Effector memory CD8-positive, alpha-beta T cell (primary cell): ENCODE data around the gene LAMA2.
"Not testable (repeated sequence)": the region's sequence is repeated elsewhere in the genome, so short reads cannot be mapped to it uniquely, and the experiment has no call there.

ENCODE experiments used
- ATAC-seq: fragments of 150-1000 bp; cut with Tn5 transposase; replicated peaks from 2 replicates; pipeline ENCODE4 v1.10.0; 2021; ENCODE audit warnings: mild to moderate bottlenecking, moderate library complexity
- DNase-seq, 3 experiments: peaks; one replicate each; pipeline ENCODE4 v3.0.0; 2021
- H3K27ac Mint-ChIP-seq, 2 donors: one replicate each; pipeline ENCODE4 v1.8.0; 2022; ENCODE audit warnings: mild to moderate bottlenecking in 2 of 2, mixed read lengths in 2 of 2, moderate library complexity in 2 of 2
- H3K27me3 Mint-ChIP-seq, 2 donors: one replicate each; pipeline ENCODE4 v1.8.0; 2022; ENCODE audit warnings: mixed read lengths in 2 of 2
- H3K36me3 Mint-ChIP-seq: one replicate; pipeline ENCODE4 v1.8.0; 2022; ENCODE audit warnings: mild to moderate bottlenecking, moderate library complexity, mixed read lengths; ENCODE audit not compliant: insufficient read depth
- H3K4me1 Mint-ChIP-seq, 2 donors: one replicate each; pipeline ENCODE4 v1.8.0; 2022; ENCODE audit warnings: low read depth in 2 of 2, mixed read lengths in 2 of 2
- H3K4me3 Mint-ChIP-seq, 2 donors: one replicate each; pipeline ENCODE4 v1.8.0; 2022; ENCODE audit warnings: mild to moderate bottlenecking in 2 of 2, mixed read lengths in 2 of 2, moderate library complexity in 2 of 2
- H3K9me3 Mint-ChIP-seq, 2 donors: one replicate each; pipeline ENCODE4 v1.8.0; 2022; ENCODE audit warnings: mixed read lengths in 2 of 2

Gene LAMA2

DNA sequence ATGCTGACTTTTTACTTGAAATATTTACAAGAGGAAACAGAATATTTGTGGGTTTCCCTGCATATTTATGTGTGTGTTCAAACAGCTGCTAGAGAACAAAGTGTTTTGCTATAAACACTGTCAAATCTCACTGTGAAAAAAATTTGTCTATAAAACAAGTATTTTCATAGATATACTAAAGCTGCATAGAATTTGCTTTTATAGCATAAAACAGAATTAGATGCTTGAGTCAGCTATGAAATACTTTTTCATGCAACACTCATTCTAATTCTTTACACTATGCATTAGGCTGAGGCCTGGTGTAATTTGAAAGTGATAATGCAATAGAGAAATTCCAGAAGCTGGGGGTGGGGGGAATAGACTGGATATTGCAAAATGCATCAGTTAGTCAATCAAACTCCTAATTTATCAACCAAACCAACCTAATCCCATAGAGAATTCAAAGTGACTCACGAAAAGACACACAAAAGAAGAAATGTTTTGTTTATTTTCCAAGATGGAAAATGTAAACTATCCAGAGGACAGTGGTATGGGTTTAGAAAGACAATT is 148.2 kb downstream of the LAMA2 start:
- no peaks in the 10 kb centered on the region for H3K27me3 Mint-ChIP-seq
- H3K4me1 Mint-ChIP-seq: no peaks in the 10 kb centered on the region
- no peak overlapping the region for H3K4me3 Mint-ChIP-seq
- H3K27ac Mint-ChIP-seq: no peak overlapping the region
- no peaks in the 10 kb centered on the region for H3K9me3 Mint-ChIP-seq
- no peaks in the 10 kb centered on the region for H3K36me3 Mint-ChIP-seq
- DNase-seq: no peak
- ATAC-seq: no peak

DNA sequence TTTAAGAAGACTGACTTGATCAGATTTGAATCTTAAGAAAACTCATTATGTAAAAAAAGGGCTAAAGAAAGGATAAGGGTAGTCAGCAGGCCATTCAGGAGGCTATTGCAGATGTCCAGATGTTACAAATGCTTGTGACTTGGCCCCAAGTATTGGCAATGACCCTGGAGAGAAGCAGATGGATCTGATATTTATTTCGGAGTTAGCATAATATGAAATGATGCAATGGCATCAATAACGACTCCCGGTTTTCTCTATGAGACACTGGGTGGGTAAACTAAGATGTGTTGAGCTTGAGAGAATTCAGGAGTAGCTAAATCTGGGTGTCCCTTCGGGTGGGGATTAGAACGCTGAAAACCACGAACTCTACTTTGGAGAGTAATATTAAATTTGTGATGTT is 149.7 kb downstream of the LAMA2 start:
- Mint-ChIP-seq H3K9me3 (no peaks in the 10 kb centered on the region), H3K4me1 (no peaks in the 10 kb centered on the region), H3K27me3 (no peaks in the 10 kb centered on the region), H3K27ac (no peak overlapping the region), H3K4me3 (no peak overlapping the region), H3K36me3 (no peaks in the 10 kb centered on the region)
- no peak for DNase-seq
- no peak for ATAC-seq

DNA sequence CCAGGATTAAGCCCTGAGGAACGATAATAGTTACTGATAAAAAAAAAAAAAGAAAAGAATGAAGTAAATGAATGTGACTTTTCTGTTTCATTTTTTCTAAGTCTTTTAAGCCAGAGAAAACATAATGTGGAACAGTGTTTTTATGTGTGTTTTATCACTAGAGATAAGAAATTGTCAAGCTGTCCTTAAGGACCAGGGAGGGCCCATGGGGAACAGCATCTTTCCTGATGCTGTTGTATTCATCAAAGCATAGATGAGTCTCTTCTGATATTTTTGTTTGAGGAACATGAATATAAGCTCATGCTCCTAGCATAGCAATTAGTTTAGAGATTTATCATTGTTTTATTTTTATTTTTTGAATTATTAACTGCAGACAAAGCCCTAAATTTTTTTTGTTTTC is 150.2 kb downstream of the LAMA2 start:
- no peak overlapping the region for H3K4me3 Mint-ChIP-seq
- no peaks in the 10 kb centered on the region for H3K4me1 Mint-ChIP-seq
- no peak overlapping the region for H3K27ac Mint-ChIP-seq
- H3K27me3 Mint-ChIP-seq: no peaks in the 10 kb centered on the region
- H3K9me3 Mint-ChIP-seq: no peaks in the 10 kb centered on the region
- no peak for DNase-seq
- ATAC-seq: no peak
- no peaks in the 10 kb centered on the region for H3K36me3 Mint-ChIP-seq

DNA sequence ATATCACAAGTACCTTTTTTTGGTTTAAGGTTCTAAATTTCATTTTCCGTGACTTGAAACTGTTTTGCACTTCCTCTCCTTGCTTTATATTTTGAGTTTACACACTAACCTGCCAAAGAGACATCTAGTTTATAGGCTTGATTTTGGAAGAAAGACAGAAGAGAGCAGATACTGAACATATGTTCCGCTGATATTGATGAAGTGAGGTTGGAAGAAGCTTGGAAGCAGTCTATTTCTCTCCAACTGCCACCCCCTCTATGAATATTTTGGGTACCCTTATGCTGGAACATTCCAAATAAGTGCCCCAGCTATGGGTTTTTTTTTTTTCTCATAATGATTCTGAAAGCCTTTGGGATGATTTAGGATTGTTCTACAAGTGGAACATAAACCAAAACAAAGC is 150.6 kb downstream of the LAMA2 start:
- Mint-ChIP-seq H3K27ac (no peak overlapping the region), H3K4me3 (no peak overlapping the region), H3K4me1 (no peaks in the 10 kb centered on the region), H3K9me3 (no peaks in the 10 kb centered on the region), H3K27me3 (no peaks in the 10 kb centered on the region), H3K36me3 (no peaks in the 10 kb centered on the region)
- ATAC-seq (no peak), DNase-seq (no peak)

DNA sequence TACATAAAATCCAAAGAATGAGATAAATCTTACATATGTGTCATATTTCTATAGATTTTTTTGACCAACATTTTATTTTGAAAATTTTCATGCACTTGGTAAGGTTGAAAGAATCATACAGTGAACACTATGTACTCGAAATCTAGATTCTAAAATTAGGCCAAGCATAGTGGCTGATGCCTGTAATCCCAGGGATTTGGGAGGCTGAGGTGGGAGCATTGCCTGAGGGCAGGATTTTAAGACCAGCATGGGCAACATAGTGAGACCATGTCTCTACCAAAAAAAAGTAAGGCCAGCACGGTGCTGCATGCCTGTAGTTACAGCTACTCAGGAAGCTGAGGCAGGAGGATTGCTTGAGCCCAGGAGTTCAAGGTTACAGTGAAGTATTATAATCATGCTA is 158.6 kb downstream of the LAMA2 start:
- no peak overlapping the region for H3K27ac Mint-ChIP-seq
- H3K36me3 Mint-ChIP-seq: no peaks in the 10 kb centered on the region
- no peak for ATAC-seq
- no peaks in the 10 kb centered on the region for H3K9me3 Mint-ChIP-seq
- DNase-seq: no peak
- H3K4me1 Mint-ChIP-seq: no peaks in the 10 kb centered on the region
- H3K27me3 Mint-ChIP-seq: no peaks in the 10 kb centered on the region
- no peak overlapping the region for H3K4me3 Mint-ChIP-seq

DNA sequence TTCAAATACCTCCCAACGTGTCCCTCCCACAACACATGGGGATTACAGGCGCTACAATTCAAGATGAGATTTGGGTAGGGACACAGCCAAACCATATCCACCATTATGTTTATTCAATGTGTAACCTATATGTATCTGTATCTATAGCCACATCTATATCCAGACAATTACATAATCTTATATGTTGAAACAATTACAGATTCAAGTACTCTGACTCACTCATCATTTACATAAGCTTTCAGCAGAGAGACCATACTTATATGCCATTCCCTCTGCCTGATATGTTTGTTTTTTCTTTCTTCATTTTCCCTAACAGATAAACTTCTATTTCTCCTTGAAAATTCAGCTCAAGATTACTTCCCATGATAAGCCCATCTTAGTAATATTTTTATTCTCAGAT is 163.6 kb downstream of the LAMA2 start:
- no peaks in the 10 kb centered on the region for H3K27me3 Mint-ChIP-seq
- H3K4me1 Mint-ChIP-seq: no peaks in the 10 kb centered on the region
- no peaks in the 10 kb centered on the region for H3K36me3 Mint-ChIP-seq
- H3K9me3 Mint-ChIP-seq: peaks cover 0 to 2% of the 10 kb centered on the region in 2 donors
- ATAC-seq: no peak
- no peak overlapping the region for H3K4me3 Mint-ChIP-seq
- no peak overlapping the region for H3K27ac Mint-ChIP-seq
- no peak for DNase-seq

DNA sequence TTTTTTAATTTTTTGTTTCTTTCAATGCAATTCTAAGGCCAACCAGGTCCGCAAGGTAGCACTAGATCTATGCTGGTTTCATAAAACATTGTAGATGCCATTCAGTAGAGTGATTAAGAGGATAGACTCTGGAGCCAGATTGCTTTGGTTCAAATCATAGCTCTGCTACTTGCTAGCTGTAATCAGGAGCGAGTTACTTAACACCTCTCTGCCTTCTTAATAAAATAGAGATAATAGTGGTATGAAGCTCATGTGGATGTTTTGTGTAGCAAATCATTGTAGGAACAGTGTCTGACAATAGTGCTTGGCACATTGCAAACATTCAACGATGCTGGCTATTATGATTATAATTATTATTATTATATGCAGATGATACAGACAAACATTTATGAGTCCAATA is 164.9 kb downstream of the LAMA2 start:
- Mint-ChIP-seq H3K27ac (no peak overlapping the region), H3K9me3 (peaks cover 0 to 2% of the 10 kb centered on the region in 2 donors), H3K36me3 (no peaks in the 10 kb centered on the region), H3K27me3 (no peaks in the 10 kb centered on the region), H3K4me1 (no peaks in the 10 kb centered on the region), H3K4me3 (no peak overlapping the region)
- no peak for DNase-seq
- ATAC-seq: no peak

DNA sequence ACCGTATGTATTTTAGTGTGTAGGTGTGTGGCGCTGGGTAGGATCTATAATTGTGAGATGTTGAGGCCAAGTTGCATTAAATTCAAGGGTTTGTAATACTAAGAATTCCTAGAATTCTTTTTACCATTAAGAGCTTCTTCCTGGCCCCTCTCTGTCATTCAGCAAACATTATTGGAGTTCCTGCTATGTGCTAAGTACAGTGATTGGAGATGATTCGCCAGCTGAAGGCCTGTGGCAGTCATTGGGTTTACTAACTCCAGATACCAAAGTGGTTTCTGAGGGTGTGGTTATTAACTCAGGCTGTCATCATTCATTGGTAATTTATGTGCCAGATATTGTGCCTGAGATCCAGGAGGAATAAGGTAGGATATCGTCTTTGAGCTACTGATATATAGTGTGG is 167.1 kb downstream of the LAMA2 start:
- Mint-ChIP-seq H3K4me1 (no peaks in the 10 kb centered on the region), H3K36me3 (no peaks in the 10 kb centered on the region), H3K9me3 (peaks cover 0 to 2% of the 10 kb centered on the region in 2 donors), H3K27ac (no peak overlapping the region), H3K4me3 (no peak overlapping the region), H3K27me3 (no peaks in the 10 kb centered on the region)
- no peak for ATAC-seq
- DNase-seq: no peak

DNA sequence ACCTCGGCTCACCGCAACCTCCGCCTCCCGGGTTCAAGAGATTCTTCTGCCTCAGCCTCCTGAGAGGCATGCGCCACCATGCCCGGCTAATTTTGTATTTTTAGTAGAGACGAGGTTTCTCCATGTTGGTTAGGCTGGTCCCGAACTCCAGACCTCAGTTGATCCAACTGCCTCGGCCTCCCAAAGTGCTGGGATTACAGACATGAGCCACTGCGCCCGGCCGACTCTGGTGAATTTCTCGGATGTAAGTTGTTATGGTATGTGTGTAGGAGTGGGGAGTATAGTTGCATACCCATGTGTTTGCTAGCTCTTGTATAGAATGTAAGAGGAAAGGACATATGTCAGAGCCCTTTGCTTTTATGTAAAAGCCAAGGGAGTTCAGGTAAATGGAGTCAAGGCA is 170.2 kb downstream of the LAMA2 start:
- H3K9me3 Mint-ChIP-seq, H3K27me3 Mint-ChIP-seq, H3K4me3 Mint-ChIP-seq, H3K36me3 Mint-ChIP-seq, H3K4me1 Mint-ChIP-seq, ATAC-seq, H3K27ac Mint-ChIP-seq, DNase-seq: not testable (repeated sequence)

DNA sequence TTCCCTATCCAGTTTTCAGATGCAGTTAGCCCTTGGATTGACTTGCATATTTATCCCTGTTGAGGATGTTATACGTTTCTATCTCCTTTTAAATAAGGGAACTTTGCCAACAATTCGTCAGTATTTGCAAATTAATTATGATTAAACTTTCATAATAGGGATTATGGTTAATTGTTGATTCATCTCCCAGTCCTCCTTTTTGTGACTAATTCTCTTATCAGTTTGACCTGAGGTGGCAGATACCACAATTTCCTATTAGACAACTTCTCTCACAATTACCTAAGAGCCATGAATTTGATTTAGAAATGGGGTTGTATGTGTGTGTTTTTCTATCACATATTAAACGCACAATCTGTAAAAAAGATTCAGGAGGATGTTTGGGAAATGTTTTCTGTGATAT is 172.9 kb downstream of the LAMA2 start:
- DNase-seq: no peak
- H3K36me3 Mint-ChIP-seq: no peaks in the 10 kb centered on the region
- peaks cover 0 to 8% of the 10 kb centered on the region in 2 donors for H3K27me3 Mint-ChIP-seq
- H3K4me1 Mint-ChIP-seq: no peaks in the 10 kb centered on the region
- no peak overlapping the region for H3K27ac Mint-ChIP-seq
- H3K9me3 Mint-ChIP-seq: no peaks in the 10 kb centered on the region
- ATAC-seq: no peak
- H3K4me3 Mint-ChIP-seq: no peak overlapping the region

DNA sequence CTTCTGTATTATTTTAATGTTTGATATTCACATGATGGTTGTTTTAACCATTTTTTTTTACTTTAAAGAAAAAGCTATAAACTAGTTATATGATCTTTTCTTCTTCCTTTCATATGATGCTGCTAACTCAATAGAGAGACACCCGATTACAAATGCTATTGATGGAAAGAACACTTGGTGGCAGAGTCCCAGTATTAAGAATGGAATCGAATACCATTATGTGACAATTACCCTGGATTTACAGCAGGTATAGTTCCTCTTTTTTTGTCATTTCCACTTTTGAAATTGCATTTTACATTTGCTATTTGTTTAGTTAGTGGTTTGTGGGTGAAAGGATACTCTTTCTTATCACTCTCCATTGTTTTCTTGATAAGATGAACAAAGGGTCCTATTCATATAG is 176.7 kb downstream of the LAMA2 start:
- no peak overlapping the region for H3K27ac Mint-ChIP-seq
- H3K27me3 Mint-ChIP-seq: peaks cover 0 to 8% of the 10 kb centered on the region in 2 donors
- ATAC-seq (no peak), DNase-seq (no peak)
- no peaks in the 10 kb centered on the region for H3K9me3 Mint-ChIP-seq
- no peaks in the 10 kb centered on the region for H3K4me1 Mint-ChIP-seq
- peaks cover 5% of the 10 kb centered on the region for H3K36me3 Mint-ChIP-seq
- no peak overlapping the region for H3K4me3 Mint-ChIP-seq

DNA sequence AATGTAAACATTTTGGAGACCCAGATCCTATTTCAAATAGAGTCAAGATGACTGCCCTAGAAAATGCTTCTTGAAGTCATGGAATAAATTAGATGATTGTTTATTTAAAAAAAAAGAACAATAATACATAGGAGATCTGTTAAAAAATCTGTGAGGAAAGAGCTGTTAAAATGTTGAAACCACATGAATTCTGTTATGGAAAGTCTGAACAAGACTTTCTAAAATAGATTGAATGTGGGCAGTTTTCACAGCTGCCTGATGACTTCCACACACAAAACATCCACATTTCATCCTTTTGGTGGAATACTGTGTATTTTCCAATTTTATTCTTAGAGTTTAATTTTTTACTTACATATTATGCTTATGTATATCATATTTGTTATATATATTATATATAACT is 186.1 kb downstream of the LAMA2 start:
- Mint-ChIP-seq H3K4me3 (no peak overlapping the region), H3K27ac (no peak overlapping the region), H3K9me3 (peaks cover 0 to 1% of the 10 kb centered on the region in 2 donors), H3K27me3 (no peaks in the 10 kb centered on the region), H3K36me3 (peaks cover 3% of the 10 kb centered on the region), H3K4me1 (no peaks in the 10 kb centered on the region)
- DNase-seq (no peak), ATAC-seq (no peak)

DNA sequence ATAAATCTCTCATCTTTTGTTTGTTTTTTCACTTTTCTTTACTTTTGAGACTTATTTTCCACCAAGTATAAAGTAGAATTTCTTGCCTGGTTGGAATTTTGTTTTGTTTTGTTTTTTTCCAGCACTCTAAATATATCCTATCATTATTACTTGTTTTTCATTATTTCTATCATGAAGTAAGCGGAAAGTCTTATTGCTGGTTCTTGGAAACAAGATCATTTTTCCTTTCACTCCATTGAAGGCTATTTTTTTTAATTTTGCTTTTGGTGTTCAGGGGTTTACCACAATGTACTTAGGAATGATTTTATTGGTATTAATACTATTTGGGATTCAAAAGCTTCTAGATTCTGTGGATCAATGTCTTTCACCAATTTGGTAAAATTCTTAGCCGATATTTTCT is 190.1 kb downstream of the LAMA2 start:
- ATAC-seq: no peak
- Mint-ChIP-seq H3K4me1 (no peaks in the 10 kb centered on the region), H3K27ac (no peak overlapping the region)

DNA sequence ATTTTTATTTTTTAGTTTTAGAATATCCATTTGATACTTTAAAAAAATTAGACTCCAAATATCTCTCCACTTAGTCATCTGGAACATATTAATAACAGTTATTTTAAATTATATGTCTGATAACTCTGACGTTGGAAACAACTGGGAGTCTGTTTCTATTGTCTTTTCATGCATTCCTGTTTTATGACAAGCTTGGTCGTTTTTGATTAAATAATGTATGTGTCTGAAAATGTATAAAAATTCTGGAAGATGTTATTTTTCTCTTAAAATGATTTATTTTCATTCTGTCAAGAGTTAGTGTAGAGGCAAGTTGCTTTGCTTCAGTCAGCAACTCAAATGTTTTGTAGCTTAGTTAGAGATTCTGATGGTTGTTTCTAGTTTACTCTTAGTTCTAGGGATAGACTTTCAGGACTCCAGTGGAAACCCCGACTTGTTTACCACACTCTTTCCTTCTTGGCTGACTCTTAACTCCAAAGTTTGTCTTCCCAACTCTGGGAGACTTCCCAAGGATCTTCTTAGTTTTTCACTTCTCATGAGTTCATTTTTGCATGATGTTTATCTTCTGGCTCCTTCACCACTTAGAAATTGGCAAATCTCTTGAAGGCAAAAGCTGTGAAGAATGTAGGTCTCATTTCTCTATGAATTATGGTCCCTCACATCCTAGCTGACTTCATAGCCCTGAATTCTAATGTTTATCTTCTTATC is 190.9 kb downstream of the LAMA2 start:
- Mint-ChIP-seq H3K27me3 (peaks cover 0 to 2% of the 10 kb centered on the region in 2 donors), H3K4me3 (no peak overlapping the region), H3K36me3 (no peaks in the 10 kb centered on the region)

More for the DNA sequence above, 190.1 kb downstream of the LAMA2 start:
- H3K9me3 Mint-ChIP-seq: no peaks in the 10 kb centered on the region
- H3K36me3 Mint-ChIP-seq: no peaks in the 10 kb centered on the region
- DNase-seq: no peak
- no peak overlapping the region for H3K4me3 Mint-ChIP-seq
- no peaks in the 10 kb centered on the region for H3K27me3 Mint-ChIP-seq

More for the DNA sequence above, 190.9 kb downstream of the LAMA2 start:
- H3K27ac Mint-ChIP-seq: no peak overlapping the region
- DNase-seq (no peak), ATAC-seq (no peak)
- no peaks in the 10 kb centered on the region for H3K9me3 Mint-ChIP-seq
- H3K4me1 Mint-ChIP-seq: no peaks in the 10 kb centered on the region
